GM21619 (cell line): ENCODE measurements around the gene AP3D1.
A peak's percentile ranks its signal among the peaks of the same experiment; 100 is the strongest.

Experiments used
- ATAC-seq: cut with Tn5 transposase; IDR thresholded peaks from one replicate; pipeline ENCODE4 v1.9.1; 2021; ENCODE audit not compliant: unreplicated experiment

AP3D1 gene

GRCh38 chr19:2184422-2184975 is 33.1 kb upstream of the AP3D1 start:
- ATAC-seq, result no peak

GRCh38 chr19:2181633-2181997 is 30.2 kb upstream of the AP3D1 start:
- no peak for ATAC-seq

GRCh38 chr19:2180881-2181632 is 29.7 kb upstream of the AP3D1 start:
- no peak for ATAC-seq

- no peak for ATAC-seq
Measured at GRCh38 chr19:2180114-2180513, 28.7 kb upstream of the AP3D1 start.

- no peak for ATAC-seq
Measured at GRCh38 chr19:2179095-2179494, 27.7 kb upstream of the AP3D1 start.

GRCh38 chr19:2176337-2176994 is 25.1 kb upstream of the AP3D1 start:
- ATAC-seq, result no peak

- ATAC-seq, result no peak
Measured at GRCh38 chr19:2175742-2176141, 24.4 kb upstream of the AP3D1 start.

GRCh38 chr19:2173767-2174577 is 22.6 kb upstream of the AP3D1 start:
- no peak for ATAC-seq

- ATAC-seq, result no peak
Measured at GRCh38 chr19:2173388-2173766, 22.0 kb upstream of the AP3D1 start.

- ATAC-seq, result peak; percentile 36
Measured at GRCh38 chr19:2171349-2172145, 20.2 kb upstream of the AP3D1 start.

GRCh38 chr19:2170987-2171348 is 19.6 kb upstream of the AP3D1 start:
- no peak for ATAC-seq

- ATAC-seq, result no peak
Measured at GRCh38 chr19:2170219-2170618, 18.9 kb upstream of the AP3D1 start.

- peak; percentile 37 for ATAC-seq
Measured at GRCh38 chr19:2168619-2169424, 17.5 kb upstream of the AP3D1 start.

- ATAC-seq, result peak; percentile 31
Measured at GRCh38 chr19:2167896-2168618, 16.7 kb upstream of the AP3D1 start.

GRCh38 chr19:2166741-2167738 is 15.7 kb upstream of the AP3D1 start:
- no peak for ATAC-seq

- peak; percentile 10 for ATAC-seq
Measured at GRCh38 chr19:2164020-2164998, 12.9 kb upstream of the AP3D1 start.

GRCh38 chr19:2160379-2160778 is 9.0 kb upstream of the AP3D1 start:
- no peak for ATAC-seq
